Pancreas (tissue), 10 donors: ENCODE data around the gene GXYLT2. TPM values are rescaled to one million over a fixed set of nuclear protein-coding genes. Genes with fewer than 3 reads are reported as not detected.
A peak's percentile ranks its signal among the peaks of the same experiment; 100 is the strongest.

Experiments
- ATAC-seq, 4 donors: fragments of 200-7000 bp; cut with Tn5 transposase; one replicate each; pipeline versions ENCODE4 v1.8.0 to v1.9.1; 2020; ENCODE audit warnings: mild to moderate bottlenecking in 4 of 4, moderate library complexity in 4 of 4
- DNase-seq, 6 donors: peaks; one replicate each; pipeline ENCODE4 v3.0.0-alpha.2; 2020
- FAIRE-seq: peaks from 2 replicates; lab custom pipeline; 2012; peaks lifted over from hg19 to GRCh38; lab: Jason Lieb, UNC
- H3K27ac ChIP-seq, 4 donors: fragments of 200-600 bp; sonication (generic); 1 replicate in 3 of 4; 2 replicates in 1 of 4; pipeline versions ENCODE4 v1.5.0 to v1.8.0; 2020
- H3K27me3 ChIP-seq, 4 donors: fragments of 200-600 bp; one replicate each; pipeline ENCODE4 v1.8.0; 2021
- H3K36me3 ChIP-seq, 3 donors: fragments of 200-600 bp; sonication (generic) in 1 of 3; one replicate each; pipeline versions ENCODE4 v1.5.0 to v1.8.0; 2020 to 2021
- H3K4me1 ChIP-seq, 3 donors: fragments of 200-600 bp; one replicate each; pipeline ENCODE4 v1.8.0; 2021
- H3K4me3 ChIP-seq, 4 donors: fragments of 200-600 bp; sonication (generic) in 2 of 4; one replicate each; pipeline versions ENCODE4 v1.5.0 to v1.8.0; 2020 to 2021
- H3K9me3 ChIP-seq, 4 donors: fragments of 200-600 bp; one replicate each; pipeline ENCODE4 v1.8.0; 2021
- CTCF ChIP-seq, 4 donors: fragments of 200-600 bp; sonication (generic) in 3 of 4; IDR thresholded peaks; one replicate each; pipeline versions ENCODE4 v1.5.0 to v1.8.0; 2021; ENCODE audit warnings: antibody characterized with exemption in 4 of 4
- WGBS, 2 donors: extraction: QIAGEN DNeasy Blood & Tissue Kit; methylation state at CpG; one replicate each; pipeline ENCODE4 v1.1.7; 2013; 5-methylcytosine and 5-hydroxymethylcytosine counted together
- intact Hi-C, 3 donors: fragments of 100-400 bp; cut with DNase I; formaldehyde crosslinking; loops; one replicate each; pipeline versions ENCODE4 v1.11.1 to v1.14.2; 2022
- polyA plus RNA-seq, 2 donors: library from polyadenylated mRNA; stranded (reverse); fragments of 200-250 nt; gene quantifications; one replicate each; pipeline ENCODE4 v1.2.3, GENCODE V29; 2013
- total RNA-seq, 6 donors: library from RNA; stranded (reverse); fragmentation: NEBNext Ultra II Directional in 4 of 6; extraction: Animal tissue kit (Norgen Biotek cat#: 25700) in 4 of 6; gene quantifications; one replicate each; pipeline versions ENCODE4 v1.2.1 to v1.2.4, GENCODE V29; 2021 to 2023
- donor health status: healthy with polysubstance abuse.
- donor health status: DM: no; HTN: no; CAD: no; lungs with moderate emphysema.
- donor health status: DM: no; HTN: no; CAD: no.
- donor health status: control.
- donor health status: control.
- donor health status: Bipolar disorder and iron deficiency.
- donor health status: DM: yes; HTN: yes; CAD: no.
- donor health status: DM: no; HTN: no; CAD: no.
- donor health status: DM: no; HTN: no; CAD: no.
- donor health status: DM: yes; HTN: yes; CAD: no.

Gene GXYLT2
- total and polyA plus RNA-seq, 8 donors, result 0.19 to 7.5 (median 4.2) TPM

GRCh38 chr3:72888546-72889309 lies 882 bp downstream of the GXYLT2 start:
- WGBS, 2 donors, result 11 to 13% methylated on average over 21 of the region's 21 CpGs
- intact Hi-C loops, result no loop called here
- FAIRE-seq (no peak), ATAC-seq (peak in 1 of 4 donors; percentile 2), DNase-seq (peak in 1 of 6 donors; percentile 55)
- Histone ChIP-seq H3K4me3 (peak overlapping the region; percentile 28 to 49 (median 38)), H3K27me3 (no peaks in the 10 kb centered on the region), H3K4me1 (peaks cover 0 to 11% (median 0%) of the 10 kb centered on the region in 3 donors), H3K27ac (peak overlapping the region in 1 of 4 donors; percentile 59), H3K9me3 (no peaks in the 10 kb centered on the region), H3K36me3 (no peaks in the 10 kb centered on the region)
- no peak for TF ChIP-seq CTCF (IDR thresholded peaks at IDR 0.05)

GRCh38 chr3:72889310-72890165 lies 1.7 kb downstream of the GXYLT2 start:
- H3K4me3 ChIP-seq, result peak overlapping the region in 1 of 4 donors; percentile 45

GRCh38 chr3:72890166-72890925 lies 2.5 kb downstream of the GXYLT2 start:
- Histone ChIP-seq H3K27ac (peak overlapping the region in 1 of 4 donors; percentile 14), H3K27me3 (no peaks in the 10 kb centered on the region), H3K4me1 (peaks cover 0 to 11% (median 0%) of the 10 kb centered on the region in 3 donors), H3K9me3 (no peaks in the 10 kb centered on the region), H3K4me3 (no peak overlapping the region), H3K36me3 (no peaks in the 10 kb centered on the region)
- no peak for DNase-seq
- intact Hi-C loops, result no loop called here
- TF ChIP-seq CTCF (IDR thresholded peaks at IDR 0.05), result no peak
- no peak for FAIRE-seq
- 89% methylated on average over 10 of the region's 10 CpGs for WGBS, 2 donors
- no peak for ATAC-seq

More at GRCh38 chr3:72889310-72890165, 1.7 kb downstream of the GXYLT2 start:
- Histone ChIP-seq H3K27ac (peak overlapping the region in 1 of 4 donors; percentile 59), H3K36me3 (no peaks in the 10 kb centered on the region), H3K9me3 (no peaks in the 10 kb centered on the region), H3K27me3 (no peaks in the 10 kb centered on the region), H3K4me1 (peaks cover 0 to 11% (median 0%) of the 10 kb centered on the region in 3 donors)
- TF ChIP-seq CTCF (IDR thresholded peaks at IDR 0.05), result no peak
- FAIRE-seq (no peak), ATAC-seq (no peak), DNase-seq (no peak)
- whole genome bisulfite sequencing, 2 donors, result 82% methylated on average over 13 of the region's 13 CpGs
- intact Hi-C loops, result no loop called here

- intact Hi-C loops, result no loop called here
- FAIRE-seq, result no peak
- no peaks in the 10 kb centered on the region for H3K36me3 ChIP-seq
Observed at GRCh38 chr3:72891053-72891855, 3.4 kb downstream of the GXYLT2 start.

More at GRCh38 chr3:72891053-72891855, 3.4 kb downstream of the GXYLT2 start:
- peak overlapping the region in 1 of 4 donors; percentile 14 for H3K27ac ChIP-seq
- 37 to 39% methylated on average over 8 of the region's 8 CpGs for WGBS, 2 donors
- no peaks in the 10 kb centered on the region for H3K27me3 ChIP-seq
- peak in 1 of 6 donors; percentile 21 for DNase-seq
- no peaks in the 10 kb centered on the region for H3K9me3 ChIP-seq
- peaks cover 0 to 11% (median 0%) of the 10 kb centered on the region in 3 donors for H3K4me1 ChIP-seq
- H3K4me3 ChIP-seq, result no peak overlapping the region
- peak in 2 of 4 donors; percentile 17 to 43 for ATAC-seq
- TF ChIP-seq CTCF (IDR thresholded peaks at IDR 0.05), result no peak
